Epithelial cell of esophagus (primary cell): ENCODE data around the gene USH1C.
A peak's percentile ranks its signal among the peaks of the same experiment; 100 is the strongest.

Source experiments
- DNase-seq: peaks from one replicate; pipeline ENCODE4 v3.0.0; 2010; ENCODE audit warnings: low read depth
- H3K4me3 ChIP-seq: 2 replicates; pipeline ENCODE4 v1.5.1; 2011; ENCODE audit warnings: mild to moderate bottlenecking, low read length, control low read depth
- CTCF ChIP-seq: IDR thresholded peaks from 2 replicates; pipeline ENCODE4 v1.5.1; 2011; ENCODE audit warnings: low read depth, mild to moderate bottlenecking, low read length, control low read depth, inconsistent platforms; ENCODE audit not compliant: insufficient read depth; ENCODE audit errors: missing control alignments

The USH1C gene

GRCh38 chr11:17502630-17503029 is 41.6 kb downstream of the USH1C start:
- H3K4me3 ChIP-seq = no peak overlapping the region
- no peak for DNase-seq
- TF ChIP-seq CTCF = no peak

GRCh38 chr11:17500673-17501072 is 43.5 kb downstream of the USH1C start:
- no peak overlapping the region for H3K4me3 ChIP-seq
- no peak for DNase-seq
- no peak for TF ChIP-seq CTCF

- H3K4me3 ChIP-seq = no peak overlapping the region
- DNase-seq = peak; percentile 52
- peak; percentile 60 for TF ChIP-seq CTCF
These were observed 45.7 kb downstream of the USH1C start for GRCh38 chr11:17498475-17498874.

GRCh38 chr11:17498058-17498457 is 46.2 kb downstream of the USH1C start:
- DNase-seq = peak; percentile 25
- no peak overlapping the region for H3K4me3 ChIP-seq
- TF ChIP-seq CTCF = no peak

GRCh38 chr11:17496406-17496805 is 47.8 kb downstream of the USH1C start:
- peak; percentile 10 for DNase-seq
- TF ChIP-seq CTCF = no peak
- H3K4me3 ChIP-seq = no peak overlapping the region

- no peak for DNase-seq
- TF ChIP-seq CTCF = no peak
- no peak overlapping the region for H3K4me3 ChIP-seq
These were observed 50.2 kb downstream of the USH1C start for GRCh38 chr11:17494019-17494418.

GRCh38 chr11:17490938-17491337 is 53.3 kb downstream of the USH1C start:
- no peak for DNase-seq
- no peak for TF ChIP-seq CTCF
- no peak overlapping the region for H3K4me3 ChIP-seq
